ENCODE results near the gene MLF2. TPM values are rescaled to one million over a fixed set of nuclear protein-coding genes. Genes with fewer than 3 reads are reported as not detected.

MLF2 gene
- total and polyA plus RNA-seq, 9 of the 15 experiments (the other 6 are each of a cell fraction or from before 2014, with no cell fraction given) = 11.4 to 190 (median 139) TPM

DNA sequence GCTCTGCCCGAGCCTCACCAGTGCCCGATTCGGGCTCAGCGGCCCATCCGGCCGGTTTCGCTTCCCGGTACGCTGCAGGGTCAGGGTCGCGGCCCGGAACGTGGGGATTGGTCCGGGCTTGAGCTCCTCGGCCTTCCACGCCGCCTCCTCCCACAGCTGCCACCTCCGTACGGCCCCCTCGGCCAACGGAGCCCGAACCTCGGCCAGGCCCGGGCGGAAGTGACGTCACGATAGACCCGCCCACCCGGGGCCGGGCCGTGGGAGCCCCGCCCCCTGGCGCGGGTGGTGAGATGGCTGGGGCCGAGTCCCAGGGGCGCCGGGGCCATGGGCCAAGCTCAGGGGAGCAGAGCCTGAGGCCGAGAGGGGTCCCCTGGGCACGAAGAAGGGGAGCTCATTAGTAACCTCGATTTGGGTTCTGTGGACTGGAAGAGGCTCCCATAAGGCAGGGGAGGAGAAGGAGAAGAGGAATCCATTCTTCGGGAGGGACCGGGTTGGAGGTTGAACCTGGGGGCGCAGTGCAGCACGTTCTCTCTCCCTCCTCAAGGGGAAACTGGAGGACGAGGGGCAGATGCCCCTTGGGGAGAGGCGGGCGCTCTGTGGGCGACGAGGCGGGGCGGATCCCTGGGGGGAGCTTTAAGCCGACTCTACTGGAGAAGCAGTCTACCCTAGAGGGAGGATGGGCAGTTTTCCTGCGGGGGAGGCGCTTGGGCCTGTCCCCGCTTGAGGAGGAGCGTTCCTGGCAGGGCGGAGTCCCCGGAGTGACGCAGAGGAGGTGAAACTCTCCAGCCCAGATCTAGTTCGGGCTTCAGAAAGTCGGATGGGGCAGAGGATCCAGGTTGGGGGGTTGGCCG is at the start of gene MLF2 (continued):
- no peak for TF ChIP-seq ZNF609 (CRISPR knock-in tag; IDR thresholded peaks at IDR 0.05; ENCODE audit: borderline replicate concordance)
- TF ChIP-seq CHD2 (IDR thresholded peaks at IDR 0.05; ENCODE audit: low read depth, low read length) = no peak
- TF ChIP-seq KLF16 (IDR thresholded peaks at IDR 0.05) = no peak
- no peak for TF ChIP-seq BRD9 (IDR thresholded peaks at IDR 0.05; ENCODE audit: low read depth, partially characterized antibody)
- TF ChIP-seq SAFB2 (IDR thresholded peaks at IDR 0.05; ENCODE audit: borderline replicate concordance, low read depth, low read length, severe bottlenecking) = no peak
- no peak; the same call in 1 of the 2 replicates for TF ChIP-seq ZEB2 (IDR thresholded peaks at IDR 0.05)
- TF ChIP-seq RBM34 (IDR thresholded peaks at IDR 0.05; ENCODE audit: borderline replicate concordance, insufficient read depth, low read length) = no peak
- no peak for TF ChIP-seq TGIF2 (CRISPR knock-in tag; IDR thresholded peaks at IDR 0.05)
- TF ChIP-seq ZNF766 (CRISPR knock-in tag; conservative IDR thresholded peaks at IDR 0.05) = no peak
- no peak for TF ChIP-seq ZNF75A (CRISPR knock-in tag; IDR thresholded peaks at IDR 0.05)
- TF ChIP-seq ZNF239 (CRISPR knock-in tag; IDR thresholded peaks at IDR 0.05) = no peak
- 0 out of 2 replicates have a peak, but pooled peaks have one; percentile 36 for TF ChIP-seq TAF7 (tag; IDR thresholded peaks at IDR 0.05)
- TF ChIP-seq, protein P1, sequence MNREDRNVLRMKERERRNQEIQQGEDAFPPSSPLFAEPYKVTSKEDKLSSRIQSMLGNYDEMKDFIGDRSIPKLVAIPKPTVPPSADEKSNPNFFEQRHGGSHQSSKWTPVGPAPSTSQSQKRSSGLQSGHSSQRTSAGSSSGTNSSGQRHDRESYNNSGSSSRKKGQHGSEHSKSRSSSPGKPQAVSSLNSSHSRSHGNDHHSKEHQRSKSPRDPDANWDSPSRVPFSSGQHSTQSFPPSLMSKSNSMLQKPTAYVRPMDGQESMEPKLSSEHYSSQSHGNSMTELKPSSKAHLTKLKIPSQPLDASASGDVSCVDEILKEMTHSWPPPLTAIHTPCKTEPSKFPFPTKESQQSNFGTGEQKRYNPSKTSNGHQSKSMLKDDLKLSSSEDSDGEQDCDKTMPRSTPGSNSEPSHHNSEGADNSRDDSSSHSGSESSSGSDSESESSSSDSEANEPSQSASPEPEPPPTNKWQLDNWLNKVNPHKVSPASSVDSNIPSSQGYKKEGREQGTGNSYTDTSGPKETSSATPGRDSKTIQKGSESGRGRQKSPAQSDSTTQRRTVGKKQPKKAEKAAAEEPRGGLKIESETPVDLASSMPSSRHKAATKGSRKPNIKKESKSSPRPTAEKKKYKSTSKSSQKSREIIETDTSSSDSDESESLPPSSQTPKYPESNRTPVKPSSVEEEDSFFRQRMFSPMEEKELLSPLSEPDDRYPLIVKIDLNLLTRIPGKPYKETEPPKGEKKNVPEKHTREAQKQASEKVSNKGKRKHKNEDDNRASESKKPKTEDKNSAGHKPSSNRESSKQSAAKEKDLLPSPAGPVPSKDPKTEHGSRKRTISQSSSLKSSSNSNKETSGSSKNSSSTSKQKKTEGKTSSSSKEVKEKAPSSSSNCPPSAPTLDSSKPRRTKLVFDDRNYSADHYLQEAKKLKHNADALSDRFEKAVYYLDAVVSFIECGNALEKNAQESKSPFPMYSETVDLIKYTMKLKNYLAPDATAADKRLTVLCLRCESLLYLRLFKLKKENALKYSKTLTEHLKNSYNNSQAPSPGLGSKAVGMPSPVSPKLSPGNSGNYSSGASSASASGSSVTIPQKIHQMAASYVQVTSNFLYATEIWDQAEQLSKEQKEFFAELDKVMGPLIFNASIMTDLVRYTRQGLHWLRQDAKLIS (CRISPR knock-in tag; IDR thresholded peaks at IDR 0.05) = no peak
- TF ChIP-seq KDM4B (IDR thresholded peaks at IDR 0.05; ENCODE audit: borderline replicate concordance in 2 of 2, low read depth in 1 of 2) = 0 out of 4 replicates have a peak, but pooled peaks of 1 of the 2 experiments have one; percentile 5
- no peak for TF ChIP-seq ETS2 (tag; IDR thresholded peaks at IDR 0.05; ENCODE audit: borderline replicate concordance, poor library complexity, severe bottlenecking)
- TF ChIP-seq POLR2AphosphoS2 (IDR thresholded peaks at IDR 0.05; ENCODE audit: low read length) = no peak
- TF ChIP-seq, protein P2, sequence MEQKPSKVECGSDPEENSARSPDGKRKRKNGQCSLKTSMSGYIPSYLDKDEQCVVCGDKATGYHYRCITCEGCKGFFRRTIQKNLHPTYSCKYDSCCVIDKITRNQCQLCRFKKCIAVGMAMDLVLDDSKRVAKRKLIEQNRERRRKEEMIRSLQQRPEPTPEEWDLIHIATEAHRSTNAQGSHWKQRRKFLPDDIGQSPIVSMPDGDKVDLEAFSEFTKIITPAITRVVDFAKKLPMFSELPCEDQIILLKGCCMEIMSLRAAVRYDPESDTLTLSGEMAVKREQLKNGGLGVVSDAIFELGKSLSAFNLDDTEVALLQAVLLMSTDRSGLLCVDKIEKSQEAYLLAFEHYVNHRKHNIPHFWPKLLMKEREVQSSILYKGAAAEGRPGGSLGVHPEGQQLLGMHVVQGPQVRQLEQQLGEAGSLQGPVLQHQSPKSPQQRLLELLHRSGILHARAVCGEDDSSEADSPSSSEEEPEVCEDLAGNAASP (IDR thresholded peaks at IDR 0.05) = no peak
- TF ChIP-seq DACH1 (IDR thresholded peaks at IDR 0.05; ENCODE audit: partially characterized antibody) = no peak

All from K562 (cell line).